Measurements from ENCODE around the gene ZDHHC8. TPM values are rescaled to one million over a fixed set of nuclear protein-coding genes. Genes with fewer than 3 reads are reported as not detected.

Gene ZDHHC8
- total RNA-seq, 1 experiment from 2014 or later, result 51.7 TPM

DNA sequence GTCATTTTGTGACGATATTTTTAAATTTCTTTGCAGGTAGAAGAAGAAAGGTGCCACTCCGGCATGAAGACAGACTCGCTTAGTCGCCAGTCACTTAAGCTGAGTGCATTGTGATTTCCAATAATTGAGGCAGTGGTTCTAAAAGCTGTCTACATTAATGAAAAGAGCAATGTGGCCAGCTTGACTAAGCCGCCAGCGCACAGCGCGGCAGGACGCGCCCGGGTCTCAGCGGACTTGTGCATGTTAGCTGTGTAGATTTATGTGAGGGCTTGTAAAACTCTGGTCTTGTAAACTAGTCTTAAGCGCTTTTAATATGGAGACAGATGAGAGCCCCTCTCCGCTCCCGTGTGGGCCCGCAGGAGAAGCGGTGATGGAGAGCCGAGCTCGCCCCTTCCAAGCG is 46.0 kb upstream of the ZDHHC8 start:
- no CpG with 5 or more reads among the region's 20 CpGs for WGBS (ENCODE audit: extremely low coverage, insufficient read length, low lambda C conversion rate)
- Histone ChIP-seq H3K23ac (ENCODE audit: insufficient read length, low read depth, low read length) (no peak overlapping the region), H3K4me2 (ENCODE audit: insufficient read depth, insufficient read length, low read length) (no peak overlapping the region), H3K9ac (ENCODE audit: extremely low read depth, insufficient read length, low read length) (no peak overlapping the region), H4K91ac (ENCODE audit: insufficient read length, low read depth, low read length) (no peak overlapping the region), H3K18ac (ENCODE audit: insufficient read length, low read depth, low read length) (no peak overlapping the region), H3K4me1 (ENCODE audit: insufficient read depth, low read length) (peaks cover 2% of the 10 kb centered on the region; the same call in 1 of the 2 replicates), H3K23me2 (ENCODE audit: insufficient read length, low read depth, low read length, poor library complexity, severe bottlenecking) (peaks cover 6% of the 10 kb centered on the region), H3T11ph (ENCODE audit: low read length) (no peak overlapping the region), H3K79me1 (ENCODE audit: insufficient read depth, low read depth, low read length, poor library complexity, severe bottlenecking) (peaks cover 21% of the 10 kb centered on the region), H3K79me2 (ENCODE audit: insufficient read depth, low read length) (peaks cover 33% of the 10 kb centered on the region), H3K14ac (ENCODE audit: insufficient read depth, low read length) (no peak overlapping the region), H2BK15ac (ENCODE audit: low read depth, low read length) (no peak overlapping the region), H3K56ac (ENCODE audit: insufficient read length, low read depth, low read length) (no peak overlapping the region), H3K27me3 (ENCODE audit: insufficient read depth, low read length) (no peaks in the 10 kb centered on the region), H2AFZ (ENCODE audit: low read length) (no peak overlapping the region), H4K8ac (replicated peaks; ENCODE audit: insufficient read length, low read depth, low read length) (no peak overlapping the region), H2AK5ac (ENCODE audit: insufficient read length, low read length) (no peak overlapping the region), H3K27ac (ENCODE audit: insufficient read length, low read depth, low read length) (no peak overlapping the region), H2BK20ac (ENCODE audit: low read depth, low read length, poor library complexity, severe bottlenecking) (no peak overlapping the region), H4K20me1 (ENCODE audit: control insufficient read depth, insufficient read depth, insufficient read length) (peaks cover 6% of the 10 kb centered on the region), H2BK120ac (ENCODE audit: low read depth, low read length, poor library complexity, severe bottlenecking) (no peak overlapping the region), H3K4ac (ENCODE audit: low read depth, low read length) (no peak overlapping the region), H2BK12ac (ENCODE audit: insufficient read length, low read depth, low read length) (no peak overlapping the region), H3K9me3 (ENCODE audit: control insufficient read depth, low read depth, low read length) (no peaks in the 10 kb centered on the region), H4K5ac (ENCODE audit: insufficient read length, low read depth, low read length) (no peak overlapping the region), H2BK5ac (ENCODE audit: insufficient read length, low read length) (no peak overlapping the region)
- H3K27ac Mint-ChIP-seq, result peak overlapping the region in 1 of 3 experiments; percentile 86; a peak in 1 of 7 replicates
- DNase-seq, result no peak
- H3K9me3 Mint-ChIP-seq, result no peaks in the 10 kb centered on the region
- H3K36me3 Mint-ChIP-seq (ENCODE audit: insufficient read depth in 1 of 3, low read depth in 3 of 3), result peaks cover 47 to 79% (median 68%) of the 10 kb centered on the region in 3 experiments; a peak in 6 of 7 replicates
- TF ChIP-seq, protein P1, sequence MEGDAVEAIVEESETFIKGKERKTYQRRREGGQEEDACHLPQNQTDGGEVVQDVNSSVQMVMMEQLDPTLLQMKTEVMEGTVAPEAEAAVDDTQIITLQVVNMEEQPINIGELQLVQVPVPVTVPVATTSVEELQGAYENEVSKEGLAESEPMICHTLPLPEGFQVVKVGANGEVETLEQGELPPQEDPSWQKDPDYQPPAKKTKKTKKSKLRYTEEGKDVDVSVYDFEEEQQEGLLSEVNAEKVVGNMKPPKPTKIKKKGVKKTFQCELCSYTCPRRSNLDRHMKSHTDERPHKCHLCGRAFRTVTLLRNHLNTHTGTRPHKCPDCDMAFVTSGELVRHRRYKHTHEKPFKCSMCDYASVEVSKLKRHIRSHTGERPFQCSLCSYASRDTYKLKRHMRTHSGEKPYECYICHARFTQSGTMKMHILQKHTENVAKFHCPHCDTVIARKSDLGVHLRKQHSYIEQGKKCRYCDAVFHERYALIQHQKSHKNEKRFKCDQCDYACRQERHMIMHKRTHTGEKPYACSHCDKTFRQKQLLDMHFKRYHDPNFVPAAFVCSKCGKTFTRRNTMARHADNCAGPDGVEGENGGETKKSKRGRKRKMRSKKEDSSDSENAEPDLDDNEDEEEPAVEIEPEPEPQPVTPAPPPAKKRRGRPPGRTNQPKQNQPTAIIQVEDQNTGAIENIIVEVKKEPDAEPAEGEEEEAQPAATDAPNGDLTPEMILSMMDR (conservative IDR thresholded peaks at IDR 0.05), result no peak
- no peak overlapping the region for H3K4me3 Mint-ChIP-seq
- peaks cover 37 to 44% of the 10 kb centered on the region in 2 experiments for H3K4me1 Mint-ChIP-seq
- H3K27me3 Mint-ChIP-seq (ENCODE audit: low read depth), result no peaks in the 10 kb centered on the region
